SK-N-SH (cell line): ENCODE results near the gene C1orf52. TPM values are rescaled to one million over a fixed set of nuclear protein-coding genes. Genes with fewer than 3 reads are reported as not detected.

Experiments used
- CTCF ChIA-PET: fragments of 300-600, 350-600 bp; formaldehyde crosslinking; extraction: SDS; loops from one replicate; lab custom pipeline; 2021; lab: Yijun Ruan, JAX
- POLR2A ChIA-PET: fragments of 350-600 bp; sonication (Branson Sonifier 250); formaldehyde crosslinking; extraction: SDS; loops from one replicate; lab custom pipeline; 2020; ENCODE audit warnings: antibody characterized with exemption, inconsistent platforms; lab: Yijun Ruan, JAX
- DNase-seq: peaks from one replicate; pipeline ENCODE4 v3.0.0; 2012
- H2AFZ ChIP-seq: fragments of 200-600 bp; sonication (generic); 2 replicates; pipeline ENCODE4 v1.8.1; 2016; ENCODE audit warnings: antibody characterized with exemption, mild to moderate bottlenecking, low read depth
- H3F3A ChIP-seq: fragments of 200-600 bp; sonication (generic); replicated peaks from 2 replicates; pipeline ENCODE3; 2016; ENCODE audit warnings: antibody characterized with exemption, mild to moderate bottlenecking; ENCODE audit not compliant: insufficient read depth
- H3K27ac ChIP-seq, 2 experiments: fragments of 200-500 bp in 1 of 2; fragments of 200-600 bp in 1 of 2; sonication (Bioruptor generic) in 1 of 2; sonication (generic), shearing (Covaris generic) in 1 of 2; 2 replicates each; pipeline versions ENCODE4 v1.5.1 to v1.6.1; 2014 to 2016; ENCODE audit warnings: low read depth in 2 of 2, inconsistent platforms in 1 of 2, low read length in 1 of 2, mild to moderate bottlenecking in 1 of 2, mixed read lengths in 1 of 2
- H3K27me3 ChIP-seq: fragments of 200-600 bp; sonication (generic), shearing (Covaris generic); 2 replicates; pipeline ENCODE4 v1.6.1; 2016; ENCODE audit warnings: mixed run types; ENCODE audit not compliant: insufficient read depth
- H3K36me3 ChIP-seq, 2 experiments: fragments of 200-500 bp in 1 of 2; fragments of 200-600 bp in 1 of 2; sonication (Bioruptor generic) in 1 of 2; sonication (generic) in 1 of 2; replicated peaks in 1 of 2; 2 replicates each; pipeline versions ENCODE3 to v1.5.1; 2014 to 2016; ENCODE audit warnings: low read length in 1 of 2, mild to moderate bottlenecking in 1 of 2; ENCODE audit not compliant: insufficient read depth in 2 of 2, control insufficient read depth in 1 of 2
- H3K4me1 ChIP-seq, 2 experiments: fragments of 200-500 bp in 1 of 2; fragments of 200-600 bp in 1 of 2; sonication (Bioruptor generic) in 1 of 2; sonication (generic), shearing (Covaris generic) in 1 of 2; 2 replicates each; pipeline versions ENCODE4 v1.5.1 to v1.6.1; 2014 to 2016; ENCODE audit warnings: low read depth in 1 of 2, low read length in 1 of 2, mixed run types in 1 of 2; ENCODE audit not compliant: insufficient read depth in 2 of 2, control insufficient read depth in 1 of 2
- H3K4me2 ChIP-seq: fragments of 200-600 bp; sonication (generic), shearing (Covaris generic); 2 replicates; pipeline ENCODE4 v1.6.1; 2017; ENCODE audit warnings: mixed run types
- H3K4me3 ChIP-seq, 2 experiments: fragments of 200-500 bp in 1 of 2; fragments of 200-600 bp in 1 of 2; sonication (Bioruptor generic) in 1 of 2; sonication (generic), shearing (Covaris generic) in 1 of 2; 2 replicates each; pipeline versions ENCODE4 v1.5.1 to v1.8.1; 2014 to 2016; ENCODE audit warnings: low read depth in 2 of 2, inconsistent platforms in 1 of 2, low read length in 1 of 2, mild to moderate bottlenecking in 1 of 2, mixed read lengths in 1 of 2, moderate library complexity in 1 of 2
- H3K79me2 ChIP-seq: fragments of 200-600 bp; sonication (generic); 2 replicates; pipeline ENCODE4 v1.8.1; 2017; ENCODE audit warnings: mild to moderate bottlenecking; ENCODE audit not compliant: insufficient read depth
- H3K9ac ChIP-seq: fragments of 200-600 bp; sonication (generic); 2 replicates; pipeline ENCODE4 v1.6.1; 2017; ENCODE audit warnings: mixed run types
- H3K9me2 ChIP-seq: fragments of 200-600 bp; sonication (generic); 2 replicates; pipeline ENCODE4 v1.6.1; 2017; ENCODE audit warnings: mixed run types
- H3K9me3 ChIP-seq: fragments of 200-600 bp; sonication (generic); 2 replicates; pipeline ENCODE4 v1.6.1; 2017; ENCODE audit warnings: mixed run types, mild to moderate bottlenecking, moderate library complexity
- H4K20me1 ChIP-seq: fragments of 200-600 bp; sonication (generic); 2 replicates; pipeline ENCODE4 v1.6.1; 2017; ENCODE audit warnings: mild to moderate bottlenecking, mixed run types; ENCODE audit not compliant: insufficient read depth
- EP300 ChIP-seq, 2 experiments: IDR thresholded peaks; 2 replicates each; pipeline versions ENCODE4 v1.4.0 to v1.6.1; 2012; ENCODE audit warnings: borderline replicate concordance in 1 of 2, low read depth in 1 of 2, low read length in 1 of 2
- EZH2phosphoT487 ChIP-seq: fragments of 200-600 bp; sonication (generic); IDR thresholded peaks from 2 replicates; pipeline ENCODE4 v1.6.1; 2017; ENCODE audit warnings: low read depth, mixed run types, mild to moderate bottlenecking, antibody characterized with exemption, moderate library complexity, borderline replicate concordance
- FOSL2 ChIP-seq: IDR thresholded peaks from 2 replicates; pipeline ENCODE4 v1.4.0; 2012; ENCODE audit warnings: low read depth, mild to moderate bottlenecking, moderate library complexity, borderline replicate concordance
- FOXM1 ChIP-seq: IDR thresholded peaks from 2 replicates; pipeline ENCODE4 v1.4.0; 2012; ENCODE audit warnings: low read depth, mild to moderate bottlenecking
- GABPA ChIP-seq: IDR thresholded peaks from 2 replicates; pipeline ENCODE4 v1.4.0; 2012; ENCODE audit warnings: low read depth, mild to moderate bottlenecking
- IRF3 ChIP-seq: fragments of 150-350 bp; IDR thresholded peaks from 2 replicates; pipeline ENCODE4 v1.6.1; 2016; ENCODE audit warnings: mild to moderate bottlenecking, low read depth, low read length
- MAX ChIP-seq: IDR thresholded peaks from 2 replicates; pipeline ENCODE4 v1.4.0; 2012; ENCODE audit warnings: low read depth
- NFIC ChIP-seq: IDR thresholded peaks from 2 replicates; pipeline ENCODE4 v1.4.0; 2012; ENCODE audit warnings: borderline replicate concordance
- POLR2AphosphoS5 ChIP-seq: IDR thresholded peaks from 2 replicates; pipeline ENCODE4 v1.6.1; 2012; ENCODE audit warnings: low read depth, low read length
- RCOR1 ChIP-seq: fragments of 150-350 bp; IDR thresholded peaks from 2 replicates; pipeline ENCODE4 v1.6.1; 2017; ENCODE audit warnings: antibody characterized with exemption, low read length
- REST ChIP-seq: IDR thresholded peaks from 2 replicates; pipeline ENCODE4 v1.6.1; 2012; ENCODE audit warnings: mild to moderate bottlenecking, low read depth, low read length, moderate library complexity
- SIN3A ChIP-seq: IDR thresholded peaks from 2 replicates; pipeline ENCODE4 v1.6.1; 2012; ENCODE audit warnings: low read depth, mild to moderate bottlenecking, low read length, moderate library complexity, borderline replicate concordance
- TCF12 ChIP-seq: IDR thresholded peaks from 2 replicates; pipeline ENCODE4 v1.4.0; 2012
- TEAD4 ChIP-seq: IDR thresholded peaks from 2 replicates; pipeline ENCODE4 v1.4.0; 2012; ENCODE audit warnings: mild to moderate bottlenecking, borderline replicate concordance; ENCODE audit not compliant: insufficient read depth
- USF1 ChIP-seq: IDR thresholded peaks from 2 replicates; pipeline ENCODE4 v1.4.0; 2012; ENCODE audit warnings: low read depth, borderline replicate concordance
- USF2 ChIP-seq: fragments of 150-350 bp; IDR thresholded peaks from 2 replicates; pipeline ENCODE4 v1.6.1; 2017; ENCODE audit warnings: antibody characterized with exemption, low read length, low read depth, borderline replicate concordance
- WGBS: methylation state at CpG from one replicate; pipeline ENCODE4 v1.1.6; 2017; ENCODE audit warnings: low lambda C conversion rate; 5-methylcytosine and 5-hydroxymethylcytosine counted together
- polyA plus RNA-seq, 3 experiments: library from polyadenylated mRNA; depleted of rRNA; stranded (reverse); fragments of >200 nt; gene quantifications; 2 replicates each; pipeline ENCODE4 v1.2.3, GENCODE V29; 2012

Gene C1orf52
- polyA plus RNA-seq, 1 of the 3 experiments (the other 2 are of a cell fraction): 23.4 TPM

- H3K27me3 ChIP-seq: no peaks in the 10 kb centered on the region
- no peak for TF ChIP-seq TCF12
- TF ChIP-seq USF2: no peak
- TF ChIP-seq IRF3: no peak
- no peak for TF ChIP-seq FOXM1
- TF ChIP-seq RCOR1: no peak
- TF ChIP-seq GABPA: no peak
- no peak for TF ChIP-seq NFIC
- TF ChIP-seq USF1: no peak
- TF ChIP-seq REST: no peak
- no peak for TF ChIP-seq SIN3A
- TF ChIP-seq MAX: no peak
- no peak for TF ChIP-seq FOSL2
- TF ChIP-seq EP300 (IDR thresholded peaks at IDR 0.05; ENCODE audit: borderline replicate concordance in 1 of 2, low read depth in 1 of 2, low read length in 1 of 2): no peak
- no peak for TF ChIP-seq TEAD4
- no peak for TF ChIP-seq EZH2phosphoT487
- no peak for TF ChIP-seq POLR2AphosphoS5
- TF ChIP-seq, all 33 proteins: peak for 0
- no peak for DNase-seq
- Histone ChIP-seq H3K4me1 (peaks cover 22 to 28% of the 10 kb centered on the region in 2 experiments), H3K9me3 (no peaks in the 10 kb centered on the region), H3K36me3 (peaks cover 8 to 28% of the 10 kb centered on the region in 2 experiments), H3K9ac (peak overlapping the region; percentile 95), H3K9me2 (no peaks in the 10 kb centered on the region), H3K79me2 (peaks cover 55% of the 10 kb centered on the region), H4K20me1 (peaks cover 40% of the 10 kb centered on the region), H3F3A (peaks cover 32% of the 10 kb centered on the region), H3K4me3 (peak overlapping the region; percentile 96 to 97), H3K4me2 (peak overlapping the region; percentile 93), H2AFZ (no peak overlapping the region), H3K27ac (peak overlapping the region; percentile 91 to 92)
- POLR2A ChIA-PET: interaction anchor here (1.1 to 2.7 kb wide), 3 partner anchors 17 to 432 kb away, joined by 4 to 20 read pairs (median 5); partner anchors contain the start of genes C1orf52, DDAH1 and ZNHIT6
- WGBS: under 1% methylated on average over 13 of the region's 13 CpGs
- CTCF ChIA-PET: interaction anchor here (1.0 to 3.0 kb wide), 4 partner anchors 9 to 32 kb away, joined by 3 to 21 read pairs (median 9); partner anchors contain the start of gene C1orf52
These were observed 16.3 kb upstream of the C1orf52 start for GRCh38 chr1:85275701-85276214.
